GM18907 (cell line): Measurements from ENCODE around the gene RGL2.
"Not testable (repeated sequence)": the region's sequence is repeated elsewhere in the genome, so short reads cannot be mapped to it uniquely, and the experiment has no call there.

ENCODE experiments used
- ATAC-seq: cut with Tn5 transposase; IDR thresholded peaks from one replicate; pipeline ENCODE4 v1.9.1; 2021; ENCODE audit warnings: mild to moderate bottlenecking, moderate library complexity; ENCODE audit not compliant: unreplicated experiment

Gene RGL2

DNA sequence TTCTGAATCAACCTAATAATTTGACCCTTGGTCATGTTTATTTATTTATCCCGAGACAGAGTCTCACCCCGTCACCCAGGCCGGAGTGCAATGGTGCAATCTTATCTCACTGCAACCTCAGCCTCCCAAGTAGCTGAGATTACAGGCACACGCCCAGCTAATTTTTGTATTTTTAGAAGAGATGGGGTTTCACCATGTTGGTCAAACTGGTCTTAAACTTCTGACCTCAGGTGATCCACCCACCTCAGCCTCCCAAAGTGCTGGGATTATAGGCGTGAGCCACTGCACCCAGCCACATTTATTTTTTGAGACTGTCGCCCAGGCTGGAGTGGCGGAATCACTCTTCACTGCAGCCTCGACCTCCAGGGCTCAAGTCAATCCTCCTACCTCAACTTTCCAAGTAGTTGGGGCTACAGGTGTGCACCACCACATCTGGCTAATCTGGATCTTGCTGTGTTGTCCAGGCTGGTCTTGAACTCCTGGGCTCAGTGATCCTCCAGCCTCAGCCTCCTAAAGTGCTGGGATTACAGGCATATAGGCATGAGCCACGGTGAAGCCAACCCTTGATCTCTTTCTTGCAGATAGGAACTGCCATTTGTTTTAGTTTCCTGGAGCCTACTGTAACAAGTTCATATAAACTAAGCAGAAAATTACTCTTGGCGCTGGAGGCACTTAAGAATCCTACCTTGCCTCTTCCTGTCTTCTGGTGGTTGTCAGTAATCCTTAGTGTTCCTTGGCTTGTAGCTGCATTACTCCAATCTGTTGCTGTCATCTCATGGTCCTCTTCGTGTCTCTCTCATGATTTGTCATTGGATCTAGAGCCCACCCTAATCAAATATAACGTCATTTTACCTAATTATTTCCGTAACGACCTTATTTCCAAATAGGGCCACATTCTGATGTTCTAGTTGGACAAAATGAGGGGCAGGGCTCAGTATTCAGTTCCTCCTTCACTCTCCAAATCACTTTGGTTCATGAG, 24.5 kb downstream of the RGL2 start:
- no peak for ATAC-seq

DNA sequence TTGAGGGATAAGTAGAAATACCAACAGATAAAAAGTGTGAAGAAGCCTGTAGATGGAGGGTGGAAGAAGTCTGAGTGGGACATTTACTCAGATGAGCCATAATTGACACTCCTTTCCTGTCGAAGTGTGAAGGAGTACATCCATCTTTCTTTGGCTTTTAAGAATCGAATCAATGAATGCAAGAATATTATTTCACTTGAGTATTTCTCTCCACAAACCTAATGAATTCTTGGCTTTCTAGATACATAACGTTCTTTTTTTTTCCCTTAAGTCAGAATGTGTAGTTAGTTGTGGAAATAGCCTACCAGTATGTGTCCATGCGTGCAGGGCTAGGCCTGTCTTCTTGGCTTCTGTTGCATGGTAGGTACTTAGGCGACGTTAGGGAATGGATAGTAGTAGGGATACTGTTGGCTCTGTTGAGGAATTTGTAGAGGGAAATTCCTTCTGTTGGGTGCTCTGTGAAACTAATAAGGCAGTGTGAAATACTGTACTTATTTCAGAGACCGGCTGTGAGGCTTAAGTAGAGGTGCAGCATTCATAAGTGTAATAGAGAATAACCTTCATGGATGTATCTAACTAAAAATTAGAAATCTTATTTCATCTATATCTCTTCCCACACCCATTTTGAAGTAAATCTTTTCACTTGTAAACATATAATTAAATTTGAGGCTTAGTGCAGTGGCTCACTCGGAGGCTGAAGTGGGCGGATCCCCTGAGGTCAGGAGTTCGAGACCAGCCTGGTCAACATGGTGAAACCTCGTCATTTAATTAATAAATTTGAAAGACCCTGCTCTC, 25.4 kb downstream of the RGL2 start:
- no peak for ATAC-seq

DNA sequence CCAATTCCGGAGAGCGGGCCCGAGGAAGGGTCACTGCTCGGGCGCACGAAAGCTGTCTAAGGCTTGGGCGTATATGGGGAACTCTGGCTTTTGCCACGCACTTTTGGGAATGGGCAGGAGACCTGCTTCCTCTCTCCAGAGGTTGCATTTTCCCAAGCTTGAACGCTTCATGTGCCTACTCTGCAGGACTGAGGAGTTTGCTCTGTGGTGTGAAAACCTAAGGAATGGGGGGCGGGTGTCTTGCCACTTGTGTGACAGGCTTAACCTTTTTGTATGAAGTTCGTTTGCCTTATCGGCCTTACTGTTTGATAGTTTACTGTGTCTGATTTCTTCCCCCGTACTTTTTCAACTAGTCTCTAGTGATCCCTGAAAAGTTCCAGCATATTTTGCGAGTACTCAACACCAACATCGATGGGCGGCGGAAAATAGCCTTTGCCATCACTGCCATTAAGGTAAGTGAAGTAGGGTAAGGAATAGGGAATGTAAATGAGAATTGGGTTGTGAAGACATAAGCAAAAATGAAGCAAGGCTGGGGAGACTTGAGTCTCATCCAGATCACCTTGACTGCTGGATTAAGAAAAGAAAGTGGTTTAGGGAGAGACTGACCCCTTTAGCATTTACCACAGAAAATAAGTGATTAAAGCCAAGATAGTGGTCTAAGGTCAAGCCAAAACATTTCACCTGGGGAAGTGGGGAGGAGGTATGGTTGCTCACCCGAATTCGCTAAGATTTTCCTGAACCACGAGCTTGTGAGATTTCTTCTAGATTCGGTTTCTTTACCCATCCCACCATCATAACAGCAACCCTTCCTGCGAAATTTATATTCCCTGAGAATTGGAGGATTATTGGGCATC, 26.2 kb downstream of the RGL2 start:
- ATAC-seq = no peak

DNA sequence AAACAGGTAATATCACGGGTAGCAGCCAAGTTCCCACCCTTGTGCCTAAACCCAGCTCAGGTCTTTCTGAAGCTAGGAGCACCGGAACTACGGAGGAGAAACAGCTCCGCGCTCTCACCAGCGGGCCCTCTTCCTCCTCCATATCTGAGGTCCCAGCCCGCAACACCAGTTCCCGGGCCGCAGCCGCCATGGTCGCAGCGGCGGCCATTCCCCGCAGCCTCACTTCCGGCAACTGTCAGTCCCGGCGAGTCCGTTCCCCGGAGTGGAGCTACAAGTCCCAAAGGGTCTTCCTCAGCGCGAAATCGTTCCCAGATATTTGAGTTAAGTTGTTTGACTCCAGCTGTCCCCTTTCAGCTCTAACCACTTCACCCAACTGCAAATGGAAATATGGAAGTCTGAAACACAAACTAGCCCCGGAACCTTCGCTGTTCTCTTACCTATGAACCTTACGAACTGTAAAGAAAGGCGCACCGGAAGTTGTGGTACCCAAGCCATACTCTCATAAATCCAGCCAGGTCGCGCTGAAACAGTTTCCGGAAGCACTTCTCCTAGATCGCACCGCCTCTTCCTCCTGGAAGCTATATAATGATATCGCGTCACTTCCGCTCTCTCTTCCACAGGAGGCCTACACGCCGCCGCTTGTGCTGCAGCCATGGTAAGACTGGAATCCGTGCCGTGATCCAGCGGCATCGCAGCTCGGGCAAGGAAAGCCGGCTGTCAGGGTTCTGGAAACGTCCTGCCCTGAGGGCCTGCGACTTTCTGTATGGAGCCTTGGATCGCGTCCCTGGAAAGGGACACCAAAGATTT, 27.1 kb downstream of the RGL2 start, which contains the start of the genes RPS18 and VPS52:
RPS18 (plus strand) TSS at position 608 of the 807 bp plus-strand sequence; CDS start at position 653, 45 bp downstream.
VPS52 (minus strand) TSS at position 409 of the 807 bp plus-strand sequence; CDS start at position 208, 201 bp downstream.
- peak; percentile 79 for ATAC-seq

DNA sequence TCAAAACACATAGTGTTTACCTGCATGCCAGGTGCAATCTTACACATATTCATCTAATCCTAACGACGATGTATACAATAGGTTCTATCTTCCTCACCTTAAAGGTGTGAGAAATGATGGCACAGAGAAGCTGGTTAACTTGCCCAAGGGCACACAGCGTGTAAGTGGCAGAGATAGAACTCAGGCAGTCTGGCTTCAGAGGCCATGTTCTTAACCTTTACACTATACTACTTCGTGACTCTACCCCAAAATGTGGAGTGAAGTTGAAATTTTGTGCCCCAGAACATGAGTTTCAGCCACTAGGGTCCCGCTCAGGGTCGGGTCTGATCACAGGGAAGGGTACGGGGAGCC, 27.6 kb downstream of the RGL2 start:
- ATAC-seq = no peak

DNA sequence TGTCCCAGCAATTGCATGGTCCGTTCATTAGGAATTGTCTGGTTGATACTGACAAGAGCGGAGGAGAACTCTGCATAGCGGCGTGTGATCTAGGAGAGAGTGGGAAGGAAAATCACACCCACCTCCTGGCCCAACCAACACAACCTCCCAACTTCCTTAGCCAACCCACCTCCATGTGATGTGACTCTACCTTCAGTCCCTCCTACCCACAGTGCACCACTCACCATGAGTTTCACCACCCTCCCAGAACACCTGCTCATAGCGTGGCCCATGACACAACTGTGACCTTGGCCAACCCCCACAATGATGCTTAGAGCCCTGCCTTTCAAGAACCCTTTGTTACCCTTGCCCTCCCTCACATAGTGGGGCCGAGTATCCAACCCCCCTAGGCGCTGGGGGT, 34.7 kb downstream of the RGL2 start:
- ATAC-seq = no peak

DNA sequence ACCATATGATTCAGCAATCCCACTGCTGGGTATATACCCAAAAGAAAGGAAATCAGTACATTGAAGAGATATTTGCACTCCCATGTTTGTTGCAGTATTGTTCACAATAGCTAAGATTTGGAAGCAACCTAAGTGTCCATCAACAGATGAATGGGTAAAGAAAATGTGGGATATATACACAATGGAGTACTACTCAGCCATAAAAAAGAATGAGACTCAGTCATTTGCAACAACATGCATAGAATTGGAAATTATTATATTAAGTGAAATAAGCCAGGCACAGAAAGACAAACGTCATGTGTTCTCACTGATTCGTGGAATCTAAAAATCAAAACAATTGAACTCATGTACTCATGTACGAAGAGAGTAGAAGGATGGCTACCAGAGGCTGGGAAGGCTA, 36.3 kb downstream of the RGL2 start:
- not testable (repeated sequence) for ATAC-seq

DNA sequence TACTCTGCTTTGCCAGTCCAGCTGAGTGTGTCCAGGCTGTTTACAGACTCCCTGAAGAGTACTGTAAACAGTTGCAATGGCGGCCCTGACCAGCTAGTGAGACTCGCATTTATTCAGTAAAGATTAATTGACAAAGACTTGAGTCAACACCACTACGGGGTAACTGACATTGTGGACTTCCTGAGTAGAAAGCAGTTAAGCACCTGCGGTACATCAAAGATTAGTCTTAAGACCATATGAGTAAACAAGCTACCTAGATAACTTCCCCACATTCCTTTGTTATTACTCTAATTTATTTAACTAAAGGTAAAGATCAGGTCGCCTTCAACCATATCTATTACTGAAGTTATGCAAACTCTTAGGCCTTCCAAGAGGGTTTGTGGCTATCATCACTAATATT, 39.7 kb downstream of the RGL2 start:
- ATAC-seq = no peak

DNA sequence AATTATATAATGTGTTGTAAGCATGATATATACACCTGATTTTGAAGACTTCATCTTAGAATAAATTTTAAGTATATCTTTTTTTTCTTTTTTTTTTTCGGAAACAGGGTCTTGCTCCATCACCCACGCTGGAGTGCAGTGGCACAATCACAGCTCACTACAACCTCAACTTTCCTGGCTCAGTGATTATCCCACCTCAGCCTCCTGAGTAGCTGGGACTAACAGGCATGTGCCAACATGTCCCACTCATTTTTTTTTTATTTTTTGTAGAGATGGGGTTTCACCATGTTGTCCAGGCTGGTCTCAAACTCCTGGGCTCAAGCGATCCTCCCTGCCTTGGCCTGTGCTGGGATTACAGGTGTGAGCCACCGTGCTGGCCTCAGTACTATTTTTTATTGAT, 44.2 kb downstream of the RGL2 start:
- ATAC-seq = no peak

DNA sequence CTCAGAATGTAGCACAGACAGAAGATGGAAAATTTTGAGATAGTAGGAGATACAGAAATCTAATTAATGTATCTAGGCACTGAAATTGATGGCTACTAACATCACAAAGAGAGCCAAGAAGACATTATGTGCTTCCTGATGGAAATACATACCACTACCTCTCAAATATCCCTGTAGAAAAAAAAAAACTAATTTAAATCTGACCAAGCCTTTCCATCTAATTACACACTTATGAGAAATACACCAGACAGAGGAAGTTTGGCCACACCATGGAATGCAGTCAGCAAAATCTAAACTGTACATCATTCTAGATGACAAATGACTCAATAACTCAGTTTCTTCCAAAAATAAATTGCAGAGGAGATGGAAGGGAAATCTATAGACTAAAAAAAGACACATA, 46.0 kb downstream of the RGL2 start:
- no peak for ATAC-seq

DNA sequence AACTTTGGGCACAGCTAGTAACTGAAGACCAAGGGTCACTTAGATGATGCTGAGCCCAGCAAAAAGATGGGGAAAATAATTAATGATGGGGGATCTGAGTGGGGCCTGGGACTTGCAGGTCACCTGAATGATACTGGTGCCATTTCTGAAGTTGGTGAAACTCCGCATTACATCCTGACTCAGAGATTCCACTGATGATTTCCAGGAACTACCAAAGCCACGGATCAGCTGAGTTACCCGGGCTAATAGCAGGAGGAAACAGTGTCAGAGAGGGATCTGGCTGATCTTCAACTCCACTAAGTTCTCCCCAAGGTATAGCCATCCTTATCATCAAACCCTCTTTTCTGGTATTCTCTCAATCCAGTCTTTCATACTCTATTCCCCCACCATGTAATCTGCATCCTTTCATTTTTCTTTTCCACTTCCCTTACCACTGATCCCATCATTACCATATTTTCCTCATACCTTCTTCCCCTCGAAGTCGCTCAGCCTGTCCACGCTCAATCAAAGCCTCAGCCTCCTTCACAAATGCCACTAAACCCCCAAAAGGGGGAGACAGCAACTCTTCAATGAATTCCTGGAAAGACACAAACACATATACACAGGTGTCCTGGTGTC, 47.2 kb downstream of the RGL2 start:
- ATAC-seq = no peak

DNA sequence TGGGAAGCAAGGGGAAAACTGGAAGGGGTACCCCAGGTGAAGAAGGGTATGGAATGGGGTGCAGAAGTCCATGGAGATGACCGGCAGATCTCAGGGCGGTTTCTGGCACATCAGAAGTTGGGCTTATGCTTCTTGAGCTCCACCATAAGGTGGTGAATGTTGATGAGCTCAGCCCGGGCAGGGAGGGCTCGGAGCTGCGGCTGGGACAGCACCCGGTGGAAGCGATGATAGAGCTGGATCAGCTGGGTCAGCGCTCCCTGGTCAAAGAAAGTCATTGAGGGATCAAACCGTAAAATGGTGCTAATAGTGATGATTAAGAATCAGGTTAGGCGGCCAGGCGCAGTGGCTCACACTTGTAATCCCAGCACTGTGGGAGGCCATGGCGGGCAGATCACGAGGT, 48.0 kb downstream of the RGL2 start:
- no peak for ATAC-seq

DNA sequence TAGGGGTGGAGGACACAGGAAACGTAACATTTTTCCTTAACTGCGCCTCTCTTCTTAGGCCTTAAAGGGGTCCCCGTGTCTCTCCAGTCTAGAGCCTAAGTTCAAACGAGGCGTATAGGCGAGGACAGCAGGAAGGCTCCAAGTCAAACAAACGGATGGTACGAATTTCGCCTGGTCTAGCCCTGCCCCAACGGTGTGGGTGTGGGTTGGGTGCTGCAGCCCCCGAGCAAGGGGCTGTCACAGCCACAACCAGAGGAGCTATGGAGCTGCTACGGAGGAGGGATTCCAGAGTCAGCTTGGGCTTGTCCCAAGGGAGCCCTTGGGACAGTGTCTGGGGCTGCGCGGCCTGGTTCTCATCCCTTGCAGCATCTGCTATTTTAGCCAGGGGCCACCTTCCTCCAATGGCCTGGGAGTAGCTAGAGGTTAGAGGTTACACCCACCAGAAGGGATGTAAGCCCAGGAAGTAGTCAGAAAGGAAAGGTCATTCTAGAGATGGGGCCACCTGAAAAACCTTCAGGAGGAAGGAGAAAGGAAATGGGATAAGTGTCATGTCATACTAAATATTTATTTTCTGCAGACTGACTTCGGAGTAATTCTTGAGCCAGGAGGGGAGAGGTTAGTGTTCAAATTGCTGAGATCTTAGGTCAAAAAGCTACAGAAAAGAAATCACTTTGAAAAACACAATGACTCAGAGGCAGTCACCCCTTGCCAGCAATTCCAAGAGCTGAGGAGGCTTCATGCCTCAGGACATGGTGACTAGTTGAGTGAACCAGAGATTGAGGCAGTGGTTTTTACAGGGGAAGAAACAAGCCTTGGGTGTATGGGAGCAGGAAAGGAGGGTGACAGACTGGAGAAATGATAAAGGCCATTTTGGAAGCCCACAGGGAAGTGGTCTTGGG, 48.8 kb downstream of the RGL2 start:
- peak; percentile 5 for ATAC-seq

DNA sequence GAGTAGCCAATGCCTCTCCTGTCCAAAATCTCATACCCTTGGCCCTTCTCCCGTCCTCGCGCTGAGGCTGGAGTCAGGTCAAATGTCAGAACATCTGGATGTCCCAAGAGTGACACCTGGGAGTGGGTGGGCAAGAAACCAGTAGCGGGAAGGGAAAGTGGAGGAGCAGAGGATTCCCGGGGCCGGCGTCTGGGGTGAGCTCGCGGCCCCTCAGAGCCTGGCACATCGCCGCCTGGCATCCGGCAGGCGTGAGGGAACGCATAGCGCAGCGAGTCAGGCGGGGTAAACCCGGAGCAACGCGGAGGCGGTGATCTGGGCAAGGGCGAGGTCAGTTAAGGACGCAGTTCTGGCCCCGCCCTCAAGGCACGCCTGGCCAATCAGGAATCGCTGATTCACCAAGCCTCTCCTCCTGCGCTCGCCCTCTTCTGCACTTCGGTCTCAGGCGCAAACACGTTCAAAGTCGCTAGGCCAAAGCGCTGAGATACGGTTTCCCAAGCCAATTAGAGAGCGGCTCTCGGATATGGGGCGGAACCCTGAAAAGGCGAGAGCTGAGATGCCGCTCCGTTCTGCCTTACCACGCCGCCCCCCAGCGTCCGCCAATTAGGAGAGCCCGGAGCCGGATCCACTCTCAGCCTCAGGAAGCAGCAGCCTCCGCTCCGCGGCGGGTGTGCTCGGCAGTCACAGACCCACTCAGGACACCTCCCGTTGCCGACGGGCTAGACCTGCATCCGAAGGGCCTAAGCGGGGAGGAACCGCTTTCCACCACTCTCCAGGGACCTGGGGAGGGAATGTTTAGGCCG, 49.6 kb downstream of the RGL2 start:
- ATAC-seq = peak; percentile 86

DNA sequence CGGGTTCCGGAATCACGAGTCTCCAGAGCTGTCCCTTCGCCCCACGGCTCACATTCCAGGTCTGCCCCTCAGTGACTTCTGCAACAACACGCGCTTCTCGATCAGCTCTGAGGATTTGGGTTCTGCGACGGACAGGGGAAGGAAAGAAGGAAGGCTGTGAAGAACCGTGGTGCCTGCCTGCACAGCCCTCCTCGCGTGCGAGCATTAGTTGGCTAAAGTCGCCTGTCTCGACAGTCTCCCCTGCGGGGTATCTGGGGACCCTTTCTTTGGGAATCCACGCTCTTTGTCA, 50.2 kb downstream of the RGL2 start:
- peak; percentile 13 for ATAC-seq

DNA sequence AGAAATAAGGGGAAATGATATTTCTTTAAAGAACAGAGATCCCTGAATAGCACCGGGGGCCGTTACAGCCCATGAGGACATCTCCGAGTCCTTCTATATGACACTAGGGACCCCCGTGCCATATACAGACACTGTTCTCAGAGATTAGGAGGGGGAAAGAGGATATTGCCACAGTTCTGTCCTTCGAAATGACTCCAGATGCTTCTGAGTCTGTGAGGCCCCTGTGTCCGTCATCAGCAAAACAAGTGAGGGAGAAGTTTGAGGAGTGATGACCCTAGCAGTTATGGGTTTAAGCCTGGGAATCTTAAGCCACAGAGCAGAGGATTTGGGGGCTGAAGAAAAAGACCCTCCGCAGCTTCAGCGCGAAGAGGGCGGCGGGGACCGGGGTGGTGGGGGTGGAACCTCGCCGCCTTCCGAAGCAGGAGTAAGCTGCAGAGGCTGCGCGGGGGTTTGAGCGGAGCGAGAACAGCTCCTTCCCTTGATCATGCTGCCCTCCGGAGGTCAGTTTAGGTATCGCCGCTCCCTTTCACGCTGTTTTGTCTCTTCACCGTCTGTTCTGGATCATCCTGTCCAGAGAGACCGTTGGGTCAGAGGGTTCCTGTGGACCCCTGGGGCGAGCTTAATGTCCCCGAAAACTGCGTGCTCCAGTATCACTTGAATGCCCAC, 50.6 kb downstream of the RGL2 start:
- peak; percentile 42 for ATAC-seq

DNA sequence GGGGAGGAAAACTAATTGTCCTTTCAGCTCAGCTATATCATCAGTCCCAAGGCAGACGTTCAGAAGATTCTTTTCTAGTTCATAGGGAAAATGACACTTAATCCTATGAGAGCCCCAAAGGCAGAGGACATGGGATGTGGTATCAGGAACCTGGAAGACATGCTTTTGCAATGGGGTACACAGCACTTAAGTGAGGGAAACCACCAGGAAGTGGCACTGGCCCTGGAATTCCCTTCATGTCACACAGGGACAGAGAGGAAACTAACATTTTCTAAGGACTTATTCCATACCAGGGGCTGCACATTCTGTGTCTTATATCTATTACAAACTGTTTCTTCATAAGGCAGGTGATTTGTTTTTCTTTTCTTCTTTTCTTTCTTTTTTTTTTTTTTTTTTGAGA, 55.3 kb downstream of the RGL2 start:
- ATAC-seq = no peak
